Adrenal gland (tissue), 5 donors: ENCODE results near the gene HOXA1.

Source experiments
- CTCF ChIP-seq, 6 experiments: fragments of 450-650 bp in 4 of 6; fragments of 200-600 bp in 2 of 6; sonication (generic) in 1 of 6; IDR thresholded peaks; 1 replicate in 5 of 6; 2 replicates in 1 of 6; pipeline versions ENCODE4 v1.5.1 to v1.8.0; 2016 to 2021; ENCODE audit warnings: antibody characterized with exemption in 6 of 6, mild to moderate bottlenecking in 2 of 6, moderate library complexity in 1 of 6
- POLR2A ChIP-seq, 2 donors: fragments of 450-650 bp; IDR thresholded peaks; one replicate each; pipeline ENCODE4 v1.6.1; 2017; ENCODE audit warnings: antibody characterized with exemption in 2 of 2, mild to moderate bottlenecking in 2 of 2, moderate library complexity in 1 of 2
- donor health status: DM: no; HTN: no; CAD: no.

- TF ChIP-seq CTCF (IDR thresholded peaks at IDR 0.05) (no peak), POLR2A (IDR thresholded peaks at IDR 0.05) (no peak)
Measured at GRCh38 chr7:27111751-27112277, 16.0 kb upstream of the HOXA1 start.
